AG04450 (cell line): ENCODE measurements around the gene NBAS. TPM values are rescaled to one million over a fixed set of nuclear protein-coding genes. Genes with fewer than 3 reads are reported as not detected.

Source experiments
- CTCF ChIA-PET: fragments of 300-600, 350-600 bp; formaldehyde crosslinking; extraction: SDS; loops from one replicate; lab custom pipeline; 2022; ENCODE audit warnings: antibody characterized with exemption, inconsistent platforms; lab: Charles Lee
- POLR2A ChIA-PET: fragments of 350-600 bp; formaldehyde crosslinking; extraction: SDS; loops from one replicate; lab custom pipeline; 2021; ENCODE audit warnings: antibody characterized with exemption, inconsistent platforms; lab: Yijun Ruan, JAX
- DNase-seq: peaks from one replicate; pipeline ENCODE4 v3.0.0-alpha.2; 2011; ENCODE audit warnings: low read depth, low spot score
- H3K27ac ChIP-seq: one replicate; pipeline ENCODE4 v1.5.1; 2012; ENCODE audit warnings: low read depth, low read length, control low read depth
- H3K27me3 ChIP-seq: one replicate; pipeline ENCODE4 v1.6.0; 2012; ENCODE audit warnings: low read length; ENCODE audit not compliant: control insufficient read depth, insufficient read depth
- H3K4me3 ChIP-seq: 2 replicates; pipeline ENCODE4 v1.5.1; 2011; ENCODE audit warnings: mild to moderate bottlenecking, low read depth, low read length, control low read depth
- H3K9me3 ChIP-seq: 2 replicates; pipeline ENCODE4 v1.5.1; 2012; ENCODE audit warnings: low read length; ENCODE audit not compliant: control insufficient read depth, insufficient read depth
- polyA plus RNA-seq: library from polyadenylated mRNA; depleted of rRNA; stranded (reverse); fragments of >200 nt; gene quantifications from 2 replicates; pipeline ENCODE4 v1.2.3, GENCODE V29; 2011
- TF ChIP-seq, protein P1 (sequence below): IDR thresholded peaks from 2 replicates; pipeline ENCODE4 v1.5.1; 2011; ENCODE audit warnings: low read depth, low read length, control low read depth, inconsistent platforms

The NBAS gene
- polyA plus RNA-seq, 1 experiment = 45.0 TPM

DNA sequence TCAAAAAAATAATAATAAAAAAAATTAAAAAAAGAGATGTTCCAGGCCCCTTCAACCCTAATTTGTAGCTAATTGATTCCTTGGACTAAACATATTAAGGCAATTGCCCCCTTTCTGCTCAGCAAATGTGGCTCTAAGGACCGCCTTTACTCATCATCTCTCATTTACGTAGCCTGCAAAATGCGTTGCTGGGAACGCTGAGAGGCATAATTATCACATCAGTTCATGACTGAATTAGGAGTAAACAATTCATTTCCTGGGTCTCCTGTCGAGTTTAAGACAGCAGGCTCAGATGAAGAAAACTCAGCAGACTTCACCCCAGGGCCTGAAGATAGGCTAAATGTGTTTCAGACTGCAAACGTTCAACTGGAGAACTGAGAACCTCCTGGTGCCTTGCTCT, 413.5 kb downstream of the NBAS start:
- DNase-seq = no peak
- H3K27me3 ChIP-seq = no peaks in the 10 kb centered on the region
- TF ChIP-seq, protein P1, sequence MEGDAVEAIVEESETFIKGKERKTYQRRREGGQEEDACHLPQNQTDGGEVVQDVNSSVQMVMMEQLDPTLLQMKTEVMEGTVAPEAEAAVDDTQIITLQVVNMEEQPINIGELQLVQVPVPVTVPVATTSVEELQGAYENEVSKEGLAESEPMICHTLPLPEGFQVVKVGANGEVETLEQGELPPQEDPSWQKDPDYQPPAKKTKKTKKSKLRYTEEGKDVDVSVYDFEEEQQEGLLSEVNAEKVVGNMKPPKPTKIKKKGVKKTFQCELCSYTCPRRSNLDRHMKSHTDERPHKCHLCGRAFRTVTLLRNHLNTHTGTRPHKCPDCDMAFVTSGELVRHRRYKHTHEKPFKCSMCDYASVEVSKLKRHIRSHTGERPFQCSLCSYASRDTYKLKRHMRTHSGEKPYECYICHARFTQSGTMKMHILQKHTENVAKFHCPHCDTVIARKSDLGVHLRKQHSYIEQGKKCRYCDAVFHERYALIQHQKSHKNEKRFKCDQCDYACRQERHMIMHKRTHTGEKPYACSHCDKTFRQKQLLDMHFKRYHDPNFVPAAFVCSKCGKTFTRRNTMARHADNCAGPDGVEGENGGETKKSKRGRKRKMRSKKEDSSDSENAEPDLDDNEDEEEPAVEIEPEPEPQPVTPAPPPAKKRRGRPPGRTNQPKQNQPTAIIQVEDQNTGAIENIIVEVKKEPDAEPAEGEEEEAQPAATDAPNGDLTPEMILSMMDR = no peak
- H3K4me3 ChIP-seq = no peak overlapping the region
- ChIA-PET CTCF (no interaction called here), POLR2A (no interaction called here)
- H3K27ac ChIP-seq = no peak overlapping the region
- H3K9me3 ChIP-seq = no peaks in the 10 kb centered on the region

DNA sequence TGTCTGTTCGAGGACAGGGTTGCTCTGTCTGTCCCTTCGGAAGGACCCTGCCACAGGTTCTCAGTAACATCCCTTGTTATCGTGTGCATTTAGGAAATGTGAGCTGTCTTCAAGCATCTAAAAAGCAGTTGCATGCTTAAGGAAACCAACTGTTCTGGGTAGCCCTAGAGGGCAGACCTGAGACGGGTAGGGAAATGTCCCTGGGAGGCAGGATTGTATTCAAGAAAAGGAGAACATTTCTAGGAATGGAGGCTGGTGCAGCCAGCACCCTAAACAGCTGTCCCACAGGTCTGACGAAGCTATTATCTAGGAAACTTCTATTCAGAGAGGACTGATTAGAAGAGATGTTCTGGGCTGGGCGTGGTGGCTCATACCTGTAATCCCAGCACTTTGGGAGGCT, 414.2 kb downstream of the NBAS start:
- DNase-seq = no peak
- POLR2A ChIA-PET = no interaction called here
- Histone ChIP-seq H3K9me3 (no peaks in the 10 kb centered on the region), H3K4me3 (no peak overlapping the region), H3K27ac (no peak overlapping the region), H3K27me3 (no peaks in the 10 kb centered on the region)
- TF ChIP-seq, protein P1 = no peak
- CTCF ChIA-PET = no interaction called here

DNA sequence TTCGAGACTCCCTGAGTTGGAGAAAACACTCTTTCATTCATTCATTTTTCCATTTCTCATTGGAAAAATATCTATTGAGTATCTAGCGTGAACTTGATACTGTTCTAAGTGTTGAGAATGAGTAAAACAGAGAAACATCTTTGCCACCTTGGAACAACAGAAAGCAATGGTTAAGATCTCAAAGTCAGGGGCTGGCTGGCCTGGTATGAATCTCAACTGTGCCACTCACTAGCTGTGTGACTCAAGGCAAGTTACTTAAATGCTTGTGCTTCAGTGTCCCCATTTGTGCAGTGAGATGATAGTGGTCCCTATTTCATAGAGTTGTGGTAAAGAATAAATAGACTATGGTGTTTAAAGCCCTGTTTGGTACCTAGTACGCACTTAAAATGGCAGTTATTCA, 415.2 kb downstream of the NBAS start:
- TF ChIP-seq, protein P1 = no peak
- DNase-seq = no peak
- H3K27me3 ChIP-seq = no peaks in the 10 kb centered on the region
- H3K4me3 ChIP-seq = no peak overlapping the region
- H3K9me3 ChIP-seq = no peaks in the 10 kb centered on the region
- ChIA-PET POLR2A (no interaction called here), CTCF (no interaction called here)
- no peak overlapping the region for H3K27ac ChIP-seq

DNA sequence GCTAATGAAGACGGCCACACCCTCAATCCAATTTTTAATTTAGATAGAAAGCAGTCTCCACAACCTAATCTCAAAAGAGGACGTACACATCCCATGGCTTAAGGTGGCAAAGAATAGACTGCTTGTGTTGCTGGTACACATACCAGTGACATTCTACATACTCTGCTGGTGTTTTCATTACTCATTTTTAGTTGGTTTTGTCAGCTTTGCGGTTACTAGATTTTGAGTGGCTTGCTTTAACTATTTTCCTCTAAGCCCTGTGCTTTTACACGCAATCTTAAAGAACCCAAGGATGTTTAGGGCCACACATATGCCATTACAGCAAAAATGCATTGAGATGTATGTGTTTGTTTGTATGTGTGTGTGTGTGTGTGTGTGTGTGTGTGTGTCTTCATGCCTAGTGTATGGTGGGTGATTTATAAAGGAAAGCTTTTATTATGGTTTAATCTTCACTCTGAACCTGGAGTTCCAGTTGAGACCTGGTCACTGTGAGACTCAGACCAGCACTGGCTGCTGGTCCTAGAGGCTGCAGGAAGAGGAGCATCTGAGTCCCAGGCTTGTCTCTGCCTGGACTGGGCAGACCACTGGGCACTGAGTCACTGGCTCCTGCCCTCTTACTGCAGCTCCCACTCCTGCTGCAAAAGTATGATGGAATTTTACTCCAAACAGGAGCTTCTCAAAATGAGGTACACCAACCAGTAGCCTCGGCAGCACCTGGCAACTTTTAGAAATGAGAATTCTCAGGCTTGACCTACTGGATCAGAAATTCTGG, 415.9 kb downstream of the NBAS start:
- H3K27me3 ChIP-seq = no peaks in the 10 kb centered on the region
- POLR2A ChIA-PET = no interaction called here
- no peak overlapping the region for H3K4me3 ChIP-seq
- no peaks in the 10 kb centered on the region for H3K9me3 ChIP-seq
- TF ChIP-seq, protein P1 = no peak
- DNase-seq = no peak
- no peak overlapping the region for H3K27ac ChIP-seq
- CTCF ChIA-PET = no interaction called here

DNA sequence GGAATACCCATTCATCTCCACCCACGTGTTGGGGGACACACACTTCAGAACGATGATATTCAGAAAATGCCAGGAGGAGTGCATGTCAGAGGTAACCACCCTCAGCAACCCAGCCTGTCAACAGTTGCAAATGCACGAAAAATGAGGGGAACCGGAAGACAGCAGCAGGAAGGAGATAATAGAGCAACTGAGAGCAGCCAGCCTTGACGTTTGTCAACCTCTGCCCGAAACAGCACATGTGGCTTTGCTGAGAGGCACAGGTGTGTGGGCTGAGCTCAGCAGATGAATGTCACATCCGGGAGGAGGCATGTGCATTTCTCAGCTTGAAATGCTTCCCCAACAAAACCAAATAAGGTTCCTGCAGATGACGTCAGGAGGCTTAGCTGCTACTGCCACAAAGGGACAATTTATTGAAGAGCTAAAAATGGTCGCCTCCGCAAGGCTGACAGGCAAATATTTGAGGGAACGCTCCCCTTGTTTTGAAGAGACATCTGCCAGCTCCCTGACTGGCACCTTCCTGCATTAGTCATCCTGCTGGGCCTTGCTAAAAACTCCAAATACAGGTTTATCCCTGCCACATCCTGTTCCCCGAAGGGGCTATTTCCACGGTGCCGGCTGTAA, 419.0 kb downstream of the NBAS start:
- no peak for DNase-seq
- POLR2A ChIA-PET = no interaction called here

More for the DNA sequence above, 419.0 kb downstream of the NBAS start:
- H3K27ac ChIP-seq = no peak overlapping the region
- TF ChIP-seq, protein P1 = no peak
- no peaks in the 10 kb centered on the region for H3K27me3 ChIP-seq
- no peaks in the 10 kb centered on the region for H3K9me3 ChIP-seq
- CTCF ChIA-PET = no interaction called here
- H3K4me3 ChIP-seq = no peak overlapping the region
